Activated naive CD4-positive, alpha-beta T cell treated with anti-CD3 and anti-CD28 coated beads, Interleukin-2, amount 50 U/mL, for 16 hours (primary cell): ENCODE data around the gene ZMYND11.

Experiments used
- DNase-seq: peaks from one replicate; pipeline ENCODE4 v3.0.0-alpha.2; 2020

ZMYND11 gene

GRCh38 chr10:201328-201771 lies 66.1 kb downstream of the ZMYND11 start:
- no peak for DNase-seq

- DNase-seq: no peak
Measured at GRCh38 chr10:208616-209015, 73.4 kb downstream of the ZMYND11 start.

- no peak for DNase-seq
Measured at GRCh38 chr10:209357-209756, 74.1 kb downstream of the ZMYND11 start.

- no peak for DNase-seq
Measured at GRCh38 chr10:210297-210696, 75.0 kb downstream of the ZMYND11 start.

GRCh38 chr10:215444-215843 lies 80.2 kb downstream of the ZMYND11 start:
- no peak for DNase-seq

- DNase-seq: no peak
Measured at GRCh38 chr10:218798-219197, 83.5 kb downstream of the ZMYND11 start.

GRCh38 chr10:219731-220472 lies 84.6 kb downstream of the ZMYND11 start:
- DNase-seq: no peak

- DNase-seq: no peak
Measured at GRCh38 chr10:224571-224970, 89.3 kb downstream of the ZMYND11 start.

- DNase-seq: no peak
Measured at GRCh38 chr10:226018-226417, 90.8 kb downstream of the ZMYND11 start.

- no peak for DNase-seq
Measured at GRCh38 chr10:227014-227413, 91.8 kb downstream of the ZMYND11 start.

- DNase-seq: no peak
Measured at GRCh38 chr10:228366-228765, 93.1 kb downstream of the ZMYND11 start.

- DNase-seq: no peak
Measured at GRCh38 chr10:230758-231157, 95.5 kb downstream of the ZMYND11 start.

GRCh38 chr10:232061-232460 lies 96.8 kb downstream of the ZMYND11 start:
- no peak for DNase-seq

- no peak for DNase-seq
Measured at GRCh38 chr10:232878-233277, 97.6 kb downstream of the ZMYND11 start.

- DNase-seq: no peak
Measured at GRCh38 chr10:234708-235406, 99.6 kb downstream of the ZMYND11 start.

GRCh38 chr10:235915-236314 lies 100.7 kb downstream of the ZMYND11 start:
- DNase-seq: no peak

GRCh38 chr10:239109-239508 lies 103.9 kb downstream of the ZMYND11 start:
- DNase-seq: no peak

GRCh38 chr10:241451-241850 lies 106.2 kb downstream of the ZMYND11 start:
- no peak for DNase-seq

- DNase-seq: no peak
Measured at GRCh38 chr10:241966-242643, 106.8 kb downstream of the ZMYND11 start.

- DNase-seq: no peak
Measured at GRCh38 chr10:244227-244626, 109.0 kb downstream of the ZMYND11 start.

GRCh38 chr10:246431-246830 lies 111.2 kb downstream of the ZMYND11 start:
- DNase-seq: no peak

- DNase-seq: no peak
Measured at GRCh38 chr10:247480-247879, 112.2 kb downstream of the ZMYND11 start.

GRCh38 chr10:248307-248706 lies 113.1 kb downstream of the ZMYND11 start:
- DNase-seq: no peak

GRCh38 chr10:251982-252582 lies 116.8 kb downstream of the ZMYND11 start:
- DNase-seq: no peak
